SK-N-DZ (cell line): Measurements from ENCODE around the gene TEAD1.

ENCODE experiments used
- DNase-seq: peaks from one replicate; pipeline ENCODE4 v3.0.0-alpha.2; 2015; ENCODE audit warnings: low spot score

TEAD1 gene

DNA sequence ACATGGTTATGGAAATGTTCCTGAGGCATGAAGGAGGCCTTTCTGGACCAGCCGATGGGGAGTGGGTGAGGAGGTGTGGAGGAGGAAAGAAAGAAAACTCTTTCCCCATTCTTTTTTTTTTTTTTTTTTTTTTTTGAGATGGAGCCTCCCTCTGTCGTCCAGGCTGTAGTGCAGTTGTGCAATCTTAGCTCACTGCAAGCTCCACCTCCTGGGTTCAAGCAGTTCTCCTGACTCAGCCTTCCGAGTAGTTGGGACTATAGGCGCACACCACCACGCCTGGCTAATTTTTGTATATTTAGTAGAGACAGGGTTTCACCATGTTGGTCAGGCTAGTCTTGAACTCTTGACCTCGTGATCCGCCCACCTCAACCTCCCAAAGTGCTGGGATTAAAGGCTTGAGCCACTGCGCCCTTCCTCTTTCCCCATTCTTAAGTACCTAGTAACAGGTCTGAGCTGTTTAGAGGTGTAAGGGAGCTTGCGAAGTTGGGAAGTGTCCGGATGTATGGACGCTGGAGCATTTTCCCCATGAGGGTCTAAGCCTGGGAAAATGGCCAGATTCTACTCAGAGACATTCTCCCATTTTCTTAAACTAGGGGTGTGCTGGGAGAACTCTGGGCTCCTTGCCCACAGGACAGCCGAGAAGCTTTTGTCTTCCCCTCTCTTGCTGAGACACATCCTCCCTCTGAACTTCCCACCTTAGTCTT, 135.8 kb downstream of the TEAD1 start:
- no peak for DNase-seq

DNA sequence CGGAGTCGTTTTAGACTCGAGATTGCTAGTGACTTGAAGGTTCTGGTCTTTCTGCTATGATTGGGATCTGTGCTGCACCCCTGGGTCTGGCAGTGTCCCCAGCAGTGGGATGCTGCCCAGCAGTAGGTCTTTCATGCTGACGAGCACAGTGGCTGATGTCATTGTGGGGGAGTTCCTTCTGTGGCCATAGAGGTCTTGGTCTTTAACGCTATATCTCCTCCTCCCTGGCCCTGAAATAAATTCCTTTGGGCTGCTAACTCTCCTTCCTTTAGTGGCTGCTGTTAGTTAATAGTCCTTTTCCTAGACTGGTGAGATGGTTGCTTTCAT, 136.3 kb downstream of the TEAD1 start:
- no peak for DNase-seq

DNA sequence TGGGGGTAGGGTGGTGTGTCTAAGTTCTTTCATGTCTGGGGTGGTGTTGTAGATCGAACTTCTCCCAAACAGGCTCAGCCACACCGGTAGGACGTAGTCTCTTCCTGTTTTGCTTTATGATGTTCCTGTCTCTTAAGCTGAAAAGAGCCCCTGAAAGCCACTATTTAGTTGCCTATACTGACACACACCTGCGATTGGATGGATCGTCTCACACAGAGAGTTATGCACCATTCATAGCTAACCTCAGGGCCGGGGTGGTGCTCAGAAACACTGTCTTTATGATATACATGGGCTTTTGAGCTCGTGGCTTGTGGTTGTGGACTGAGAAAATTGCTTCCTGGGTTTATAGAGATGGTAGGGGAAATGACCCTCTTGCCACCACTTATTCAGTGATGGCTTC, 137.6 kb downstream of the TEAD1 start:
- no peak for DNase-seq

DNA sequence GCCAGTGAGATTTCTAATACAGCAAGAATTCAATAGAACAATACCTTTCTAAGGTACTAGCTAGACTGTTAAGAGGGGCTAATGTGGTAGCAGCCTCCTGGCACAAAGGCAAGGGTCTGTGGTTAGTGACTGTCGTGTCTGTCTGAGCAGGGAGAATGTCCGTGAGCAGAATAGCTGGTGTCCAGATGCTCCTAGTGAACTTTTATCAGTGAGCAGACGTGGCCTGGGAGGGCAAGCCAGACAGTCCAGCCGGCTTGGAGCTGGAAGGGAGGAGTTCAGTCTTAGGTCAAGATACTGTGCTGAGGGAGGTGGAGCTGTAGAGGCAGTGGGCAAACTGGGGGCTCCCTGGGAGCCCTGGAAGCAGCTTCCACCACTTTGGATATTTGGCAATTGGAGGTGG, 138.6 kb downstream of the TEAD1 start:
- peak; percentile 49 for DNase-seq

DNA sequence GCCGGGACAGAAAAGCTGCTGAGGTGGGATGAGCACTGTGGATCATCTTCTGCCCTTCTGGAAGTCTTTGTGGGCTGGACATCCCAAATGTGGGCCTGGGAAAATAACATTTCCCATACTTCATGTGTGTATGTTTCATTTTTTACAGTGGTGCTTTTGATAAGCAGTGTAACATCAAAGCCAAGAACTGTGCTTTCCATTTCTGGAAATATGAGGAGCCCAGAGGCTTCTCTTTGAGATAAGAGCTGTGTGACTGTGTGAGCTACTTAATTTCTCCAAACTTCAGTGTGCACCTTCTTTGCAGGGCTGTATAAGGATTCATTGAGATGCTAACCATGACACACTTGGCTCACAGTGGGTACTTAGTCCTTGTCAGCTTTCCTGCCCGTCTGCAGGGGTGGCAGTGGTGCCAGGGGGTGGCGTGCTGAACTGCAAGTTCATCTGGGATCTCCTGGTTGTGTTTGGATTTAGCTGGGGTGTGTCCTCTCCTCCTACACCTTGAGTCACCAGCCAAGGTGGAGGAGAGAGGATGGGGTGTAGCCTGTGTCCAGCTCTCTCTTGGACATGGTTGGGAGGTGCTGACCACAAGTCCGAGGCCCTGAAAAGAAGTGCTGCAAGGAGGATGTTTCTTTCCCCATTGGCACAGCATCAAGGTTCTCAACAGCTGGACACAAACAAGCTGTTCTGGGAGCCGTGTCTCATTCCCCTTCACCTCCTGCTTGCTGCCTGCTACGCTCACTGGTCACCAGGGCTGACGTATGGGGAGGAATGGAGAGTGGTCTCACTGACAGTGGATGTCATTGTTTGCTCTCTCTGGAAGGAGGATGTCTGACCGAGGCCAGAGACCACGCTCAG, 139.4 kb downstream of the TEAD1 start:
- DNase-seq: no peak

DNA sequence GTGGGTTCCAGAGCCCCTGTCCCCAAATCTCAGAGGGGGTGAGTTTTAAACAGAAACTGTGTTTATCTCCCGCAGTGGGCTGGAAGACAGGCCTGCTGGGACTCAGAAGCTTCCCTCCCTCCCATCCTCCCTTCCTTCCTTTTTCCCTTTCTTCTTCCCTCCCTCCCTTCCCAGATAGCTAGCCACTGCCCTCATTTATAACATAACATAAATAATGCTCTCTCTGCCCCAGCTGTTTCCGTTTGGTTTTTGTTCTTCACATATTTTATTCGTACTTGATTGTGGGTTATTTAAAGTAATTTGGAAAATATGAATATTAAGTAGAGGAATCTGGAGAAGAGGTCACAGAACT, 140.9 kb downstream of the TEAD1 start:
- no peak for DNase-seq

DNA sequence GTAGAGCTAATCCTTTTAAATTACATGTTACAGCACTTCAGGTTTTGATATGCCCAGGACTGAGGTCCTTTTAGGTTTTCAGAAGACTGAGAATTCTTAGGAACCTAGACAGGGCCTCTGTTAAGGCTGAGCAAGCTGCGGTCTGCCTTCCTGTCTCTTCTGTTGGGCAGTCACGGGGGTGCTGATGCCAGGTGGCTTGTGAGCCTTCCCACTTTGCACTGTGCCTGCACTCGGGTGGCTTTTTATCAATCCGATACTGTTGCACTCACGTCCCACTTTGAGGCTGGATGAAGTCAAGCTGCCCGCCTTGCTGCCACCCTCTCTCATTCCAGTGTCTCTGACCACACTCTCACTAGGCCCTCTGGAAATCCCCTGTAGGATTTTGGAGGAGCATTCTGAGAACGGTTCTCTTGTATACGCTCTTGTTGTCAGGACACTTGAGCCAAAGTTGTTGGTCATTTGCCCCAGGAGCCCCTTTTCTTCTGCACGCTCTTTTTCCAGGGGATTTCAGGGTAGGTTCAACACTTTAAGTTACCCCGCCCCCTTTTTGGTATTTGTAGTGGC, 141.8 kb downstream of the TEAD1 start:
- DNase-seq: no peak

DNA sequence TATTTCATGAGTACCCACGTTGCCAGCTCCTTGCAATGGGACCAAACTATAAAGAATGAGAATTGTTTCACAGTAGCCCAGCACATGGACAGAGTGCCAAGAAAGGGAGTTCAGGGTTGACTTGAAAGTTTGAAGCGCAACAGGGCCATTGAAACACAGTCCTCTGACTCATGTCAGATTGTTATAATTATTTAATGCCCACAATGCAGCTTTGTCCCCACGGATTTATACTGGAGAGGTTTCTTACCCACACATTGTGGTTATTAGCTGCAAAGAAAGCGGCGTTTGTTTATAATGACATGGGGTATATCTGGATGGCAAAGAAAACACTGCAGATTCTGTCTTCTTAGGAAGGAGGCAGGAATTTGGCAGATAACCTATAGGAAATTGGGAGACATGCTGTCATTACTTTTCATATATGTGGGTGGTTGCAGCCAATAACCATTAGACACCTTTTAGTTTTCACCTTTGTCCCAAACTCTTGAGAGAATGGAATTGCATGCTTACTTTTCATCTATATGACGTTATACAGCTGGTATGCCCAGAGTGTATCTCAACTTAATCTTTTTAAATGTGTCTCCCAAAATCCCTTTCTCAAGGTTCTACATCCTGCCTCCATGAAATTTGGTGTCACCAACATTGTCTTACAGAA, 143.6 kb downstream of the TEAD1 start:
- DNase-seq: no peak

DNA sequence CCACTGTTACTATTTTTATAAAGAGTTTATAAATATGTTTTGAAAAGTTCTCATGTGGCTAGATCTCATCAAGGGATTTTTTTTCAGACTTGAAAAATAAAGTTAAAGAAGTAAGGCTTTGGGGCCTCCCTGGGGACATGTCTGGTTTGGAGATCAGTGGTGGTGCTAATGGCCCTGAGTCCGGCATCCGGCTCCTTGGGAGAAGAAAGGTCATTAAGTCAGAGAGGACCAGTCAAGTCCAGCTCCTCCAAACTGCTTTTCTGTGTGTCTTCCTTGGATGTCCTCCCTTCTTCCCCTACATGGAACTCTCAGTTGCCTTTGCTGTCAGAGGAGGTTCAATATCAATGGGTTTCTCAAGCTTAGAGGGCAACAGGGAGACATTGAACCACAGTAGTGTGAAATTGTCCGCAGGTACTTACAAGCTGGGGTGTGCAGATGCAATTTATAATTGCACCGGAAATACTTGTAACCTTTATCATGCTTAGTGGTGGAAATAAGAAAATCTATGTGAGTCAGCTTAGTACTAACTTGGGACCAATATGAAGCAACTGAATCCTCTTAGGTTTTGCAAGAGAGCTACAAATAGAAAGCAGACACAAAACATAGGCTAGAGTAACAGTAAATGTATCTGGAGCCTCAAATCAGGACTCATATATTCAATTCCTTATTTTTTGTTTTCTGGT, 144.3 kb downstream of the TEAD1 start:
- no peak for DNase-seq

DNA sequence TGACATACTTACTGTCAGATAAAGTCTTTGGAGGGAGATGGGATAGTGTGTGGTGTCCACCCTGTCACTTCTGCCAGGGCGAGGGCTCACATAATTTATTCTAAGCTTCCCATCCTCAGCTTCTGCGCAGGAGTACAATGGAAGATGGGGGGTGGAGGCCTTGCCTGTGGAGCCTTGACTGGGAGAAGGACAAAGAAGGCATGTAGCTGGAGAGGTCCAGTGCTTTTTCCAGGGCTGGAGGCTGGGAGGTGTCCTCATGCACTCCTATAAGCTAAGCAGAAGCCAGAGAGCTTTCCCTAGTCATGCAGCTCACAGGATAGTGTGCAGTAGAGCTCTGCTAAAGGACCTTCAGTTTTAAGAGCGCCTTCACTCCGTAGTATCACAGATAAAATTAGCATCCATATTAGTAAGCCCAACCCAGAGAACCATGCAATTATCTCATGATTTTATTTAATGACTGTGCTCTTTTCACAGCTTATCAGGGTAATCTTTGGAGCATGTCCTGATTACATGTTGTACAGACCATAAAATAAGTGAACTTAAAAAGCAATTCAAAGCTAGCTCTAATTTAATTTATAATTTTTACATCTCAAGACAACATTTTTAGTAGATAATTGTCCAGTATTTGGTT, 148.3 kb downstream of the TEAD1 start:
- peak; percentile 61 for DNase-seq

DNA sequence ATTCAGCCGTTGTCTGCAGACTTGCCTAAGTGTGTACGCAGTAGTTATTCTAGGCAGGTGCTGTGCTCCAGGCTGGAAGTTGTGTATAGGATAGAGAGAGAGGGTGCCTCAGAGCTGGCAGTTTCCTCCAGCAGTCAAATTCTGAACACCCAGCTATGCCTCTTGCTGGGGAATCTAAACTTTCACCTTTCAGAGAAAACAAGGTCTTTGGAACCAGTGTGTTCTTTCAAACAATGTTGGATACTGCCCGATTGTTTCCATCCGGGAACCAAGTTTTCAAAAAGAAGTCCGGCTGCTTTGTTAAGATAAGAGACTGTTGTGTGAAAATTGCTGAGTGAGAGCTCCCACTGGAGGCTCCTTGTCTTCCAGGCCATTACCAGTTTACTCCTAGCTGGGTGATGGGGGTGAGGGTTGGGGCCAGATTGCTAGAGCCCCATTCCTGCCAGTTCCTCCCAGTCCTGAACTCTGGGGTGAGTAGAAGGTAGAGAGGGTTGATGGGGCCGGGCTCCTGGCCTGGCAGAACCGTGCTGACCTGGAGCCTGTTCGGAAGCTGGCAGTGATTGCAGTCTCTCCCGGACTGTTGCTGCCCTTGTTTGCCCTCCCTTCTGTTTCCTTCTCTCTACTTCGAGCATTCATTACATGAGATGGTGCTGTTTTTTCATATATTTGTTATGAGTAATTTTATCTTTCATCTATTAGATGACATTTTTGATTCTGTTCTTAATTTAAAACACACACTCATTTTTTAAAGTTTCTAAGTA, 150.2 kb downstream of the TEAD1 start:
- DNase-seq: no peak

DNA sequence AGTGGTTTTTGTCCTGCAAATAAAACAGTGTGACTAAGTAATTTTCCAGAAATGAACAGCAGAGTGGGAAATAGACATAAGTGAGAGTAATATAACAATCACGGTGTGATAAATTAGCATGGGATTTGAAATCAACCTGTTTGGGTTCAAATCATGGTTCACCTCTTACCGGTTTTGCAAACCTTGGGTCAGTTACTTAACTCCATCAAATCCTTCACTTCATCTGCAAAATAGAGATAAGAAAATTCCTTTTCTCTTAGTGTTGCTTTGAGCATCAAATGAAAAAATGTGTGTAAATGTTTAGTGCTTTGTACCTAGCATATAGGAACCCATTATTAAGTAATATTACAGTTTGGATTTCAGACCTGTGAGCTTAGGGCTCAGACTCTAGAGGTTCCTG, 152.2 kb downstream of the TEAD1 start:
- DNase-seq: no peak

DNA sequence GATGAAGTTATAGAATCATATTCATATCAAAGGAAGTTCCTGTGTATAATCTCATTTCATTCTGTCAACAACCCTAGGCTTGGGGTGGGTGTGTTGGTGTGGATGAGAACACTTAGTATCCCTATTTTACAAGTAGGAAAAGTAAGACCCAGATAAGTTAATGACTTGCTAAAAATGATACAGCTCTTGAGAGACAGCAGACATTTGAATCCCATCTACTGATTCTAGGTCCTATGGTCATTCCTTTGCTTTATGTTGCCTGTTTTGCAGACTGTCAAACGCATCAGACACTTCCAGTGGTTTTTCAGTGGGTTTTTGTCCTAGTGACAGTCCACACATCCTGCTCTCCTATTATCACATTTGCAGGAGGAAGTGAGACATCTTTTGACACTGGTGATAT, 153.1 kb downstream of the TEAD1 start:
- DNase-seq: no peak

DNA sequence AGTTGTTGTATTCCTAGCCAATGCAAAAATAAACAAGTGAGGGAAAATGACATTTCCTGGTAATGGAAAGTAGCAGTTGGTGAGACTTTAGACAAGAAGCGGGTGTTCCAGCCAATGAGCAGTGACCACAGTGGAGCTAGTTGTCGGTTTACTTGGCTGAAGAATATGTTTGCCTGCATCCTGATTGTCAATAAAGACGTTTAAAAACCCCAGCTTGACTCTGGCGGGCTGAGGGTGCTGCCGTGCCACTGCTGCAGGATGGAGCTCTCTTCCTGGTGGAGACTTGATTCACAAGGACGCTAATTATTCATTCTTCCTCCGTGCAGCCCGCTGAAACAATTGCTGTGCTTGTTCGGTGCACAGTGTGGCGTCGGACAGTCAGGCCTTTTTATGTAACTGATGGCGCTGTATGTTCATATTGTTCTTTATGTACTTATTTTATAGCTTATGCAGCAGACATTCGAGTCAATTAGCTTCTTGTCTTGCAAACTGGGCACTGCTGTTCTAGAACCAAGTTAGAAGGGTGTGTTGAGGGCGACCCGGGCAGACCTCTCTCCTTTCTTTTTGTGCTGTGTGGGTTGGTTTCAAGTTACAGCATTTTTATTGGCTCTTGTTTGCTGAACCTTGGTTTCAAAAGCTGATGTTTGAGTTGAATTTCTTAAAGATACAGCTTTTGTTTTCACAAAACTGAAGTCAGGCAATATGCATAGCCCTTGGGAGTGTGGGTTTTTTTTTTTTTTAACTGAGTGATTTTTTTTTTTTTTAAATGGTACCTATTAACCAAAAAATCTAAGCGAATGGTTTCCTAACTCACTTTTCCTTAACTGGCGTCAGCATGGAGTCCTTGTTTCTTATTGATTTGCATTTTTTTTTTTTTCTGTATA, 153.9 kb downstream of the TEAD1 start:
- DNase-seq: peak; percentile 66

DNA sequence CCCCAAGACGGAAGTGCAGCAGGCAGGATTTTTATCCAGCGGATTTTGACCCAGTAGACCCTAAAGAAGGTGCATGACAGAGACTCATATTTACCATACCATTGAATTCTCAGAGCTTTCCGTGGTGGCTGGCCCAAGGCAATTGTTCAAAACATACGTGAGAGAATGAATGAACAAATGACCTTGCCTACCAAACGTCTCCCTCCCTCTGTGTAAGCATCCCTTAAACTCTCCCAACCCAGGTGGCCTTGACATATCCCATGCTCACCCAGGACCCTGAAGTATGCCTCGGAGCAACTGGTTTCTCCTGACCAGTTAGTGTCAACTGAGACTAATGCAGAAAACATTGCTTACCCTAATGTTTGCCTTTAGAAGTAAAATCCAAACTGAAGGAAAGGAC, 154.9 kb downstream of the TEAD1 start:
- no peak for DNase-seq

DNA sequence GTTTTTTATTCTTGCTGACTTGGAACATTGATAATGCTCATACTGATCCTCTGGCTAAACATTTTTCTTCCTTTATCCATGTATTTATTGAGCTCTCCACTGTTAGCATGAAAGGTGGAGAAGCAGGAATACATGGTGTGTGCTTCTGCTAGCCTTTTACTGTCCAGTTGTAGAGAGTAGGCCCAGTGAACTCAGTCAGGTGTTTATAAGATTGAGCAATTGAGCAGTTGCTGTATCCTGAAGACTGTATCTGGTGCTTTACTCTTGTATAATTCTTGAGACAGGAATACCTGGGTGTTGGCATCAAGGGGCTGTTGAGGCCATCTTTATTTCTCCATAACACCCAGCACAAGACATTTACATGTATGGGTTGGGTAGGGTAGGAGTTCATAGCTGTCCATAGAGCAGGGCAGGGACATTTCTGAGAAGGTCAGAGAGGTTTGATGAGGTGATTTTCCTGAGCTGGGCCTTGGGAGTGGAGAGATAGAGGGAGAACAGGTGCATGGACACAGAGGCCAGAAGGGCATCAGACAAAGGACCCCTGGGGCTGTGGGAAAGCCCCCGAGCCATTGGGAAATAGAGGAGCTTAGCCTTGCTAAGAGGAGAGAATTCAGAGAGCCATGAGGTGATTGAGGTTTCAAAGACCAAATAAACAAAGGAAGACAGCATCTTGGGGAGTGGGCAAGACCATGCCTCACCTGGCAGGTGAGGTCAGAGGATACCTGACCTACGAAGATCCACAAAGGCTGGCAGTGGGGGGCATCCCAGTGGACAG, 155.5 kb downstream of the TEAD1 start:
- no peak for DNase-seq

DNA sequence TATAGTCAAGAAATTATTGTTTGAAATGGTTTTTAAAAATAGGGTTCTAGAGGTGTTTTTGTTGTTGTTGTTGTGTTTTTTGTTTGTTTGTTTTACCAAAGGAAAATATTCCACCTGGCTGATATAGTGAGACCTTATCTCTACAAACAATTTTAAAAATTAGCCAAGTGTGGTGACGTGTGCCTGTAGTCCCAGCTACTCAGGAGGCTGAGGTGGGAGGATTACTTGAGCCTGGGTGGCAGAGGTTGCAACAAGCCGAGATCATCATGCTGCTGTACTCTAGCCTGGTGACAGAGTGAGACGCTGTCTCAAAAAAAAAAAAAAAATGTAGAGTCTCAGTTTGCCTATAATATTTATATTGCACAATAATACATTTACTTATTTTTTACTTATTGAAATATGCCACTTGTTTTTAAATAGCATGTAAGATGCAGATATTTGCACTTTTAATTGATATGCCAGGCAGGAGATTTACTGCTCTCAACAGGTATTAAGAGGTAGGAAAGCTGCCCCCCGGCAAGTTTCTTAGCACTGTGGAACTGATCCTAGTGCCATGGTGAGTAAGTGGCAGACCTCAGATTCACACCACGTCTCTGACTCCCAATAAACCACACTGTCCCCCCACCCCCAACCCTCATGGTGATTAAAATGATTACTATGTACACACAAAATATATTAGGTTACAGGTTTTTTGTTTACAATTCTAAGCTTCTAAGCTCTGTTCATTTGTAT, 157.4 kb downstream of the TEAD1 start:
- no peak for DNase-seq
